Psoas muscle (tissue), 8 donors: ENCODE measurements around the gene KLHDC10. TPM values are rescaled to one million over a fixed set of nuclear protein-coding genes. Genes with fewer than 3 reads are reported as not detected.

Source experiments
- ATAC-seq, 4 donors: fragments of 200-7000 bp; cut with Tn5 transposase; one replicate each; pipeline ENCODE4 v1.9.1; 2020; ENCODE audit warnings: moderate library complexity in 3 of 4, mild to moderate bottlenecking in 2 of 4
- DNase-seq, 2 donors: peaks; one replicate each; pipeline ENCODE4 v3.0.0-alpha.2; 2020
- H3K27ac ChIP-seq: fragments of 200-600 bp; one replicate; pipeline ENCODE4 v1.8.0; 2022
- H3K27me3 ChIP-seq, 3 donors: fragments of 200-600 bp in 1 of 3; one replicate each; pipeline versions ENCODE4 v1.6.1 to v1.8.0; 2013 to 2022; ENCODE audit warnings: low read length in 2 of 3, mild to moderate bottlenecking in 2 of 3, moderate library complexity in 1 of 3; ENCODE audit not compliant: insufficient read depth in 3 of 3
- H3K36me3 ChIP-seq, 2 donors: fragments of 200-600 bp in 1 of 2; one replicate each; pipeline versions ENCODE4 v1.6.1 to v1.8.0; 2013 to 2022; ENCODE audit warnings: low read depth in 1 of 2, mild to moderate bottlenecking in 1 of 2, moderate library complexity in 1 of 2; ENCODE audit not compliant: insufficient read depth in 1 of 2
- H3K4me1 ChIP-seq: fragments of 200-600 bp; one replicate; pipeline ENCODE4 v1.8.0; 2022
- H3K4me3 ChIP-seq: fragments of 200-600 bp; one replicate; pipeline ENCODE4 v1.8.0; 2022; ENCODE audit warnings: mild to moderate bottlenecking
- H3K9me3 ChIP-seq: fragments of 200-600 bp; one replicate; pipeline ENCODE4 v1.8.0; 2022
- WGBS, 3 donors: extraction: QIAGEN DNeasy Blood & Tissue Kit; methylation state at CpG; one replicate each; pipeline versions ENCODE4 v1.1.6 to v1.1.7; 2013; 5-methylcytosine and 5-hydroxymethylcytosine counted together
- intact Hi-C, 2 donors: fragments of 100-400 bp; cut with DNase I; formaldehyde crosslinking; loops; one replicate each; pipeline versions ENCODE4 v1.11.0 to v1.14.2; 2022
- polyA plus RNA-seq, 3 donors: library from polyadenylated mRNA; stranded (reverse); fragments of 200-250 nt; gene quantifications; one replicate each; pipeline ENCODE4 v1.2.3, GENCODE V29; 2013
- total RNA-seq, 4 donors: library from RNA; stranded (reverse); fragmentation: NEBNext Ultra II Directional in 2 of 4; extraction: Animal tissue kit (Norgen Biotek cat#: 25700) in 2 of 4; gene quantifications; one replicate each; pipeline versions ENCODE4 v1.2.1 to v1.2.4, GENCODE V29; 2021 to 2023
- TF ChIP-seq, protein P1 (sequence below): fragments of 200-600 bp; IDR thresholded peaks from one replicate; pipeline ENCODE4 v1.8.0; 2022; ENCODE audit warnings: antibody characterized with exemption
- donor health status: healthy with polysubstance abuse.
- donor health status: DM: no; HTN: no; CAD: no; lungs with moderate emphysema.
- donor health status: Bipolar disorder and iron deficiency.
- donor health status: healthy.
- donor health status: DM: yes; HTN: yes; CAD: no.
- donor health status: DM: no; HTN: no; CAD: no.
- donor health status: DM: no; HTN: no; CAD: no.
- donor health status: DM: yes; HTN: yes; CAD: no.

Gene KLHDC10
- total and polyA plus RNA-seq, 7 donors, result 17.6 to 49.6 (median 33.8) TPM

DNA sequence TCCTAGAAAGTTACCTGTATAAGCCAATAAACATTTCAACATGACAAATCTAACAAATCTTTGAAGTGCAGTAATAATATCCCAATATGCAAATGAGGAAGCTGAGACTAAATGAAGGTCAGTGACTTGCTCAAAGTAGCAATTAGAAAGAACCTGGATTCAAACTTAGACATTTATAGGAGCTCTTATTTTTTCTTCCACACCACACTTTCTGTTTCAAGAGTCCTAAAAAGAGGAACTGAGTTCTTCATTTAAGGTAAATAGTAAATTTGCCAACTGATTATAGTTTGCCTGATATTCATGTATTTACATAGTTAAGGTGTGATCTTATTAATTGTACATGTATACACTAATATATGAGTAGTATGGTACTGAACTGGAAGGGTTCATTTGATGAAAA, 44.0 kb downstream of the KLHDC10 start:
- H3K4me3 ChIP-seq, result no peak overlapping the region
- no peaks in the 10 kb centered on the region for H3K27me3 ChIP-seq
- no peaks in the 10 kb centered on the region for H3K9me3 ChIP-seq
- no peak overlapping the region for H3K27ac ChIP-seq
- ATAC-seq (no peak), DNase-seq (no peak)
- TF ChIP-seq, protein P1, sequence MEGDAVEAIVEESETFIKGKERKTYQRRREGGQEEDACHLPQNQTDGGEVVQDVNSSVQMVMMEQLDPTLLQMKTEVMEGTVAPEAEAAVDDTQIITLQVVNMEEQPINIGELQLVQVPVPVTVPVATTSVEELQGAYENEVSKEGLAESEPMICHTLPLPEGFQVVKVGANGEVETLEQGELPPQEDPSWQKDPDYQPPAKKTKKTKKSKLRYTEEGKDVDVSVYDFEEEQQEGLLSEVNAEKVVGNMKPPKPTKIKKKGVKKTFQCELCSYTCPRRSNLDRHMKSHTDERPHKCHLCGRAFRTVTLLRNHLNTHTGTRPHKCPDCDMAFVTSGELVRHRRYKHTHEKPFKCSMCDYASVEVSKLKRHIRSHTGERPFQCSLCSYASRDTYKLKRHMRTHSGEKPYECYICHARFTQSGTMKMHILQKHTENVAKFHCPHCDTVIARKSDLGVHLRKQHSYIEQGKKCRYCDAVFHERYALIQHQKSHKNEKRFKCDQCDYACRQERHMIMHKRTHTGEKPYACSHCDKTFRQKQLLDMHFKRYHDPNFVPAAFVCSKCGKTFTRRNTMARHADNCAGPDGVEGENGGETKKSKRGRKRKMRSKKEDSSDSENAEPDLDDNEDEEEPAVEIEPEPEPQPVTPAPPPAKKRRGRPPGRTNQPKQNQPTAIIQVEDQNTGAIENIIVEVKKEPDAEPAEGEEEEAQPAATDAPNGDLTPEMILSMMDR, result no peak
- peaks cover 0 to 10% of the 10 kb centered on the region in 2 donors for H3K36me3 ChIP-seq
- H3K4me1 ChIP-seq, result no peaks in the 10 kb centered on the region
- intact Hi-C loops, result no loop called here

DNA sequence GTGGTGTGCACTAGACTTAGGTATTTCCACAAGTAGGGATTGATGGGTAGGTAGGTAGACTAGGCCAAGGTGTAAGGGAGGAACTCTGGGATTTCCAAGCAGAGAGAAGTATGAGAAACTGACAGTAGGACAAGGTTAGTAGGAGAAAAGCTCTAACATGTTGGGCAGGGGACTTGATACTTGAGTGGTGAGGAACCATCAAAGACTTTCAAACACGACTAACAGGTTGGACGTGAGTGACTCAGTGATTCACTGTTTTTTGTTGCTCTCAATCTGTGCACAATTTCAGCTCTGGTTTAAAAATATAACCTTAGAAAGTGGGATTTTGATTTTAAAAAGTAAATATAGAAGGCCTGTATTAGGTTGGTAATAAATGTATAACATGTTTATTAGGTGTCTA, 44.4 kb downstream of the KLHDC10 start:
- Histone ChIP-seq H3K27ac (no peak overlapping the region), H3K36me3 (peaks cover 0 to 10% of the 10 kb centered on the region in 2 donors), H3K27me3 (no peaks in the 10 kb centered on the region), H3K9me3 (no peaks in the 10 kb centered on the region), H3K4me1 (no peaks in the 10 kb centered on the region), H3K4me3 (no peak overlapping the region)
- intact Hi-C loops, result no loop called here
- TF ChIP-seq, protein P1, result no peak
- no peak for DNase-seq
- WGBS, 3 donors, result 96 to 98% (median 97%) methylated on average over 2 of the region's 2 CpGs
- no peak for ATAC-seq

DNA sequence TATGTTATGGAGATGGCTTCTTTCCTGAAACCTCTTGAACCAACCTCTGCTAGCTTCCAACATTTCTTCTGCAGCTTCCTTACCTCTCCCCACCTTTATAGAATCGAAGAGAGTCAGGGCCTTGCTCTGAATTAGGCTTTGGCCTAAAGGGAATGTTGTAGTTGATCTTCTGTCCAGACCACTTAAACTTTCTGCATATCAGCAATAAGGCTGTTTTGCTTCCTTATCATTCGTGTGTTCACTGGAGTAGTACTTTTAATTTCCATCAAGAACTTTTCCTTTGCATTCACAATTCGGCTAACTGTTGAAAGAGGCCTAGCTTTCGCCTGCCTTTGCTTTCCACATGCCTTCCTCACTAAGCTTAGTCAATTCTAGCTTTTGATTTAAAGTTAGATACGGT, 48.0 kb downstream of the KLHDC10 start:
- 88 to 94% (median 94%) methylated on average over 5 of the region's 5 CpGs for WGBS, 3 donors

DNA sequence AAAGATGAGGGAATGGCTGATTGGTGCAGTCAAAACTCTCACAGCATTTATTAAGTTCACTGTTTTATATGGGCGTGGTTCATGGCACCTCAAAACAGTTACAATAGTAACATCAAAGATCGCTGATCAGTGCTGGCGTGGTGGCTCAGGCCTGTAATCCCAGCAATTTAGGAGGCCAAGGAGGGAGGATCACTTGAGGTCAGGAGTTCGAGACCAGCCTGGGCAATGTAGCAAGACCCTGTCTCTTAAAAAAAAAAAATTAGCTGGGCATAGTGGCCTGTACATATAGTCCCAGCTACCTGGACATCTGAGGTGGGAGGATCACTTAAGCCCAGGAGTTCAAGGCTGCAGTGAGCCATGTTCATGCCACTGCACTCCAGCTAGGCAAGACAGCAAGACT, 48.5 kb downstream of the KLHDC10 start:
- Histone ChIP-seq H3K27me3 (no peaks in the 10 kb centered on the region), H3K4me3 (no peak overlapping the region), H3K4me1 (no peaks in the 10 kb centered on the region), H3K9me3 (no peaks in the 10 kb centered on the region), H3K27ac (no peak overlapping the region), H3K36me3 (peaks cover 4 to 50% of the 10 kb centered on the region in 2 donors)
- no peak for ATAC-seq
- WGBS, 3 donors, result 97 to 100% (median 99%) methylated on average over 4 of the region's 4 CpGs
- DNase-seq, result no peak
- intact Hi-C loops, result no loop called here
- TF ChIP-seq, protein P1, result no peak

More for the DNA sequence above, 48.0 kb downstream of the KLHDC10 start:
- DNase-seq, result no peak
- TF ChIP-seq, protein P1, result no peak
- ATAC-seq, result no peak
- no peaks in the 10 kb centered on the region for H3K4me1 ChIP-seq
- no peaks in the 10 kb centered on the region for H3K9me3 ChIP-seq
- H3K36me3 ChIP-seq, result peaks cover 4 to 45% of the 10 kb centered on the region in 2 donors
- no peak overlapping the region for H3K4me3 ChIP-seq
- intact Hi-C loops, result no loop called here
- no peak overlapping the region for H3K27ac ChIP-seq
- no peaks in the 10 kb centered on the region for H3K27me3 ChIP-seq

DNA sequence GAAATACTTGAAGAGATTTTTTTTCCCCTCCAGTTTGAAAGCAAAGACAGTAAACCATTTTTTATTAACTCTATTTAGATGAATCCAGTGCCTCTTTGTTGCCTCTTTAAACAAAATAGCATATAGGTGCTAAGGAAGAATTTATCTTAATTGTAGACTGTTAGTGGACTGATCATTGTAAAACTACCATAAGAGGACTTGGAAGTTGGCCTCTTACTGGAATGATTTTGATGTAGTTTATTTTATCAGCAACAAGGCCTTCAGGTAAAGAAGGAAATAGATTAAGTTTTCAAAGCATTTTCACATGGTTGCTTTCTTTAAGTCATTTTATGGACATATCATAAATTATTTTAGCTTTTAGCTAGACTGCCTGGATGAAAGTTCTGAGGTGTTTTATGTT, 53.2 kb downstream of the KLHDC10 start:
- peaks cover 13 to 91% of the 10 kb centered on the region in 2 donors for H3K36me3 ChIP-seq

More for the DNA sequence above, 53.2 kb downstream of the KLHDC10 start:
- ATAC-seq (no peak), DNase-seq (no peak)
- Histone ChIP-seq H3K27ac (no peak overlapping the region), H3K4me1 (peaks cover 6% of the 10 kb centered on the region), H3K4me3 (no peak overlapping the region), H3K9me3 (no peaks in the 10 kb centered on the region), H3K27me3 (no peaks in the 10 kb centered on the region)
- intact Hi-C loops, result loop anchor here in 1 of 2 donors (10.0 kb wide), 1 partner anchor 49 kb away; the partner anchor contains the start of gene KLHDC10
- TF ChIP-seq, protein P1, result no peak
